GM19372 (cell line): ENCODE results near the gene CAMTA1.
"Not testable (repeated sequence)": the region's sequence is repeated elsewhere in the genome, so short reads cannot be mapped to it uniquely, and the experiment has no call there.

Source experiments
- ATAC-seq: cut with Tn5 transposase; IDR thresholded peaks from one replicate; pipeline ENCODE4 v1.9.1; 2021; ENCODE audit warnings: mild to moderate bottlenecking, low read depth, moderate library complexity; ENCODE audit not compliant: unreplicated experiment

The CAMTA1 gene

DNA sequence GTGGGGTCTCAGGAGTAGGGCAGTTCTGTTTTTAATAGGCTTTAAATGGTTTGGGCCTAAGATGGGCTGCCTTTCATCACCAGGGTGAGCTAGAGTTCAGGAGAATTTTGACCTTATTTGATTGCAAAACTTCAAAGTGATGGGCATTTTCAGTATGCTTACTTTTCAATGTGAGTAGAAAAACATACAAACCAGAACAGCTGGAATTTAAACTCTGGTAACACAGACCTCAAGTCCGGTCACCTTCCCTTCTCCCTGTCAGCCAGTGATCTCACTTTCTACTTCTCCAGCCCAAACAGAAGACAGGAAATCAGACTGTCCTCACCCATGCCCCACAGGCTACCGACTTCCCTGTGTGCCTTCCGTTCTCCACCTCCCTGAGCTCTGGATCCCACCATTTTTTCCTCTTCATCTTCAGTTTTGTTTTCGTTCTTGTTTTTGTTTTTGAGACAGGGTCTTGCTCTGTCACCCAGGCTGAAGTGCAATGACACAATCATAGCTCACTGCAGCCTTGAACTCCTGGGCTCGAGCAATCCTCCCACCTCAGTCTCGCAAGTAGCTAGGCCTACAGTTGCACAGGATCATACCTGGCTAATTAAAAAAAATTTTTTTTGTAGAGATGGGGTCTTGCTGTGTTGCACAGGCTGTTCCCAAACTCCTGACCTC is 374.0 kb downstream of the CAMTA1 start:
- ATAC-seq = no peak

DNA sequence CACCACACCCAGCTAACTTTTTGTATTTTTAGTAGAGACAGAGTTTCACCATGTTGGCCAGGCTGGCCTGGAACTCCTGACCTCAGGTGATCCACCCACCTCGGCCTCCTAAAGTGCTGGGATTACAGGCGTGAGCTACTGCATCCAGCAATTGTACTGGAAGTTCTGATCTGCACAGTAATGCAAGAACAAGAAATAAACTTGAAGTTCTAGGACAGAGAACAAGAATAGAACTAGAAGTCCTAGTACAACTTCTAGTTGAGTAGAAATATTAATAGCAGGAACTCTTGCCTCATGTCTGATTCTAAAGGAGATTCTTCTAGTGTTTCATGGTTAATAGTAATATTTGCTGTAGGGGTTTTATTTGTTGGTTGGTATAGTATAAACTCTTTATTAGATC is 383.3 kb downstream of the CAMTA1 start:
- ATAC-seq = not testable (repeated sequence)

DNA sequence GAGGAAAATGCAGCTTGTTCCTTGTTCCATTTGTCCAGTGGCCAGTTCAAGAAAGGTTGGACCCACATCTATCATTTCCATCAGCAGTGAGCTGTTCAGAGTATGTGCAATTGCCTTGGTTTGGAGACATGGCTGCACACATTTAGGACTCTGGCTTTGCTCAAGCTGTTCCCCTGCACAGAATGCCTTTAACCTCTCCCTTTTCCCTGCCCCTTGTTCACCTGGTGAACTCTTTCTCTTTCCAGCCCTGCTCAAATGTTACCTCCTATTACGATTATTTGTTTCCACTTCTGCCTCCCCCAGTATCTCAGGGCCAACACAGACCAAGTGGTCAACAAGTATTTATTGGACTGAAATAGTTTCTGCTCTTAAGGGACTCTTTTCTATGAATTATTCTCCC is 385.9 kb downstream of the CAMTA1 start:
- no peak for ATAC-seq

DNA sequence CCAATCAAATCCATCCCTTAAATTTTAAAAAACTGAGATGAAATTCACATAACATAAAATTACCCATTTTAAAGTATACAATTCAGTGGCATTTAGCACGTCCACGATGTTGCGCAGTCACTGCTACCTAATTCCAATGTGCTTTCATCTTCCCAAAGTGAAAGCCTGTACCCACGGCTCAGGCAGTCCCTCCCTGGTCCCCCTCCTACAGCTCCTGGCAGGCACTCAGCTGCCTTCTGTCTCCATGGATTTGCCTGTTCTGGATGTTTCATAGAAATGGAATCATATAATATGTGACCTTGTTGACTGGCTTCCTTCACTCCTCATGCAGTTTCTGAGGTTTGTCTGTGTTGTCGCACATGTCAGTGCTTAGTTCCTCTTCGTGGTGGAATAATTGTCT is 386.3 kb downstream of the CAMTA1 start:
- no peak for ATAC-seq

DNA sequence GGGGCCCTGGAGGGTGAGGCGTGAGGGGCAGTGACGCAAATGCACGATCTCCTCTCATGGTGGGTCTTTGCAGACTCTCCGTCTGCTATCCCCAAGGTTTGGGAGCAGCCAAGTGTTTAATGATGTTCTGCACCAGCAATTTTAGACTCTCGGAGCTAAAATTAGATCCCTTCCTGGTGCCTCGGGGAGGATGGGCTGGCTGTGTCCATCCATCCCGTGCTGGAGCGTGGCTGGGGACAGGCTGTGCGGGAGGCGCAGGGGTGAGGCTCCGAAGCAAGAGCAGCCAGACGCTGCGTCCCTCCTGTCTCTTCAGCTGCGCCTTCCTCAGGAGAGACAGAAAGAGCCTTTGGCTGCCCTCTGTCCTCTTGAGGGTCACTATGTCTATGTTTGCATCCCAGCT is 387.6 kb downstream of the CAMTA1 start:
- no peak for ATAC-seq

DNA sequence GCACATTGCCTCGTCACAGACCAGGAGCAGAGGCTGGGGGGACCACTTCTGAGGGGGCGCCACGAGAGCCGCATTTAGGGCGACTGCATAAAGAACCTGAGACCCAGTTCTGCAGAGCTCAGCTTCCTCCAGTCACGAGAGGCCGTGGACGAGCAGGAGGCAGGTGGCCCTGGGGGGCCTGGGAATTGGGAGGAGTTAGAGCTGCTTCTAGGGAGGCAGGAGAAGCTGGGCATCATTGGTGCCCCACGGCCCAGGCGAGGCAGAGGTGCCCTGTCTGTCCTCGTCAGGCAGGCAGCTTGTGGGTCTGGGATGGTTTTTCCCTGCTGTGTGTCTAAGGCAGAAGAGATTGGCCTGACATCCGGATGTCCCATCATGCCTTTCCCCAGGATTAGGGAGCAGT is 389.3 kb downstream of the CAMTA1 start:
- ATAC-seq = no peak

DNA sequence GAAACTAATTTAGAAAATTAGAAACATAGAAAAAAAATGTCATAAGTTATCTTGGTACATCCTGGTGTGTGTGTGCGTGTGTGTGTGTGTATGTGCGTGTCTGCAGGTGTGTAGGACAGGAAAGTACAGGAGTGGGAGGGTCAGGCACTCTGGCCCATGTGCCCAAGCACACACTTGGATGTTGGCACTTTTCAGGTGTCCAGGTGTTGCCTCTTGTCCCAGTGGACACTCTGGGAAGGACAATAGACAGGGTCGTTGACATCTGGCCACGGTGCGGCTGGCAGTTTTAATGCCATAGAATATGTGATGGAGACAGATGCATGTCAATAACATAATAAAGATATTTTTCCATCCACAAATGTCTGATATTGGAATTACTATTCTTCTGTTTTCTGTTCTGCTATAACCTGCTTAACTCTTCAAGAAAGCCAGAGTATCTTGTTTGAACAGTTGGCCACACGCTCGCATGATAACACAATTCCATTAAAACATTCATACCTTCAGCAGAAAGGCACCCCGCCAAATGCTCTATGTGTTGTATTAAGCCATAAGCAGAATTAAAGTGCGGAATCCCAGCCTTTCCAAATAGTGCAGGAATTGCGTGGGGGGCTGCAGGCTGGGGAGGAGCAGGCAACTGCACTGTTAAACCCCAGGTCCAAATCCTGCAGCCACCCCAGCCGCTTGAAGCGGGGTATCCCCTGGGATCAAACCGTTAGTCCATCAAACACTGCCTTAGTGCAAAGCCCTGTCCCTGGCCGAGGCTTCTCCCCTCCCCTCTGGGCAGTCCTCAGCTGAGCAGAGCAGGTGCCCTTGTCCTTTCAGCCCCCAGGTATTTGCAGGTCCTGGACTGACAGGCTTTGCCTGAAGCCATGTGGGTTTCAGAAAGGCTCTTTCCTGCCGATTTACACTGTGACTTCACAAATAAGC is 390.0 kb downstream of the CAMTA1 start:
- no peak for ATAC-seq

DNA sequence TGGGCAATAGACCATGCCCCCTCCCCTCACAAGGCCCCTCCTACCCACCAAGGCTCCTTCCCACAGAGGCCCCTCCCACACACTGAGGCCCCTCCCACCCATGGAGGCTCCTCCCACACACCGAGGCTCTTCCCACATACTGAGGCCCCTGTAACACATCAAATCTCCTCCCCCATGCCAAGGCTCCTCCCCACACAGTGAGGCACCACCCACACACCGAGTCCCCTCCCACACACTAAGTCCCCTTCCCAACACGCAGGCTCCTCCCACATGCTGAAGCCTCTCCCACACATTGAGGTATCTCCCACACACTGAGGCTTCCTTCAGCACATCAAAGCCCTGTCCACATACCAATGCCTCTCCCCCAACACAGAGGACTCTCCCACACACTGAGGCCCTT is 391.8 kb downstream of the CAMTA1 start:
- ATAC-seq = no peak

DNA sequence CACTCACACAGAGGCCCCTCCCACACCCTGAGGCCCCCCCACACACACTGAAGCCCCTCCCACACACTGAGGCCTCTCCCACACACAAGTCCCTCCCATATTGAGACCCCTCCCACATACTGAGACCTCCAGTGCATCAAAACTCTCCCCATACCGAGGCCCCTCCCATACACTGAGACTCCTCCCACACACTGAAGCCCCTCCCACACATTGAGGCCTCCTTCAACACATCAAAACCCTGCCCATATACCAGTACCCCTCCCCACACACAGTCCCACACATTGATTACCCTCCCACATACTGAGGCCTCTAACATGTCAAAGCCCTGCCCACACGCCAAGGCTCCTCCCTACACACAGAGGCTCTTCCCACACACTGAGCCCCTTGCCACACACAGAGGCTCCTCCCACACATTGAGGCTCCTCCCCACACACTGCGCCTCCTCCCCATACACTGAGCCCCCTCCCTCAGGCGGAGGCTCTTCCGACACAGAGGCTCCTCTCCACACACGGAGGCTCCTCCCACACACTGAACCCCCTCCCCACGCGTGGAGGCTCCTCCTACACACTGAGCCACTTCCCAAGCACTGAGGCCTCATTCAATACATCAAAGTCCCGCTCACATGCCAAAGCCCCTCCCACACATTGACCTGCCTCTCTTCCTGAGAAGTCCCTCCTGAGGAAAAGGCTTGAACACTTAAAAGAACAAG is 392.3 kb downstream of the CAMTA1 start:
- no peak for ATAC-seq

DNA sequence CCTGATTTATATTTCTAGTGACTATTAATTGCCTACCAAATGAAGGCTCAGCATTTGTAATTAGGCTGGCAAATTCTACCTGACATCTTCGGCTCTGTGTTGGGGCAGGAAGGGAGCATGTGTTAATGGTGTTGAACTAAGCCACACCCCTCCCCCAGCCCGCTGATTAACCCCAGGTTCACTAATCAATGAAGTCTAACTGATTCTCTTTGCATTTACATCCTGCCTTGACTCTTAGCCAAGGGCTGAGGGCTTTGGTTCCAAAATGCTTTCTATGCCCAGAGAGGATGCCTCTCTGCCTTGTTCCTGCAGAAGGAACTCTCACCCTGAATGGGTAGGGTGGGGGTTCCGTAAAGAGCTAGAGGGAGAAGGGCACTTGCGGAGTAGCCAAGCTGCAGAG is 393.1 kb downstream of the CAMTA1 start:
- no peak for ATAC-seq

DNA sequence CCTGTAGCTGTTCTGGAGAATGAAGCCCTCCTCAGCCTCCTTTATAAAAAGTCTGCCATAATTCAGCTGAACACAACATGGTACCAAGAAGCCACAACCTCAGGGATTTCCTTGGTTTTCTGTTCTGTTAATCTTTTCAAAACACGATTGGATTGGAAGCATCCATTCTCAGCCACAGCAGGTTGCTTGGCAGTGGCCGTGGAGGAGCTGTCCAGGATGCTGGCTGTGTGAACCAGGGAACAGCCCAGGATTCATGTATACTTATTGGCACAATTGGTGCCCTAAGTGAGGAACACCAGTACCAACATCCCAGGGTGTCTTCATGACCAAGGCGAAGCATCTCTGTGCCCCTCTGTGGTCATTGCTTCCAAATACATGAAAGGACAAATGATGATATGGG is 393.5 kb downstream of the CAMTA1 start:
- no peak for ATAC-seq

DNA sequence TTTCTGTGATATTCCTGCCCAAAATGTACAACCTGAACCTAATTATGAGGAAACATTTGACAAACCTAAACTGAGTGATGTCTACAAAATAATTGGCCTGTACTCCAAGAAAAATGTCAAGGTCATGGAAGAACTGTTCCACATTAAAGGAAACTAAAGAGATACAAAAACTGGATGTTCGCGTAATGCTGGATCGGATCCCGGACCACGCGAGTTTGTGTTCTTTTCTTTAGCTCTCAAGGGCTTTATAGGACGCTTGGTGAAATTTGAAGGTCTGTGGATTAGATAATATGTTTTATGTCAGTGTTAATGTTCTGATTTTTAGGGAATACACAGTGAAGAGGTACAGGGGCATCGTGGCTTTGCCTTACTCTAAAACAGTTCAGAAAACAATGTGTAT is 400.5 kb downstream of the CAMTA1 start:
- no peak for ATAC-seq

DNA sequence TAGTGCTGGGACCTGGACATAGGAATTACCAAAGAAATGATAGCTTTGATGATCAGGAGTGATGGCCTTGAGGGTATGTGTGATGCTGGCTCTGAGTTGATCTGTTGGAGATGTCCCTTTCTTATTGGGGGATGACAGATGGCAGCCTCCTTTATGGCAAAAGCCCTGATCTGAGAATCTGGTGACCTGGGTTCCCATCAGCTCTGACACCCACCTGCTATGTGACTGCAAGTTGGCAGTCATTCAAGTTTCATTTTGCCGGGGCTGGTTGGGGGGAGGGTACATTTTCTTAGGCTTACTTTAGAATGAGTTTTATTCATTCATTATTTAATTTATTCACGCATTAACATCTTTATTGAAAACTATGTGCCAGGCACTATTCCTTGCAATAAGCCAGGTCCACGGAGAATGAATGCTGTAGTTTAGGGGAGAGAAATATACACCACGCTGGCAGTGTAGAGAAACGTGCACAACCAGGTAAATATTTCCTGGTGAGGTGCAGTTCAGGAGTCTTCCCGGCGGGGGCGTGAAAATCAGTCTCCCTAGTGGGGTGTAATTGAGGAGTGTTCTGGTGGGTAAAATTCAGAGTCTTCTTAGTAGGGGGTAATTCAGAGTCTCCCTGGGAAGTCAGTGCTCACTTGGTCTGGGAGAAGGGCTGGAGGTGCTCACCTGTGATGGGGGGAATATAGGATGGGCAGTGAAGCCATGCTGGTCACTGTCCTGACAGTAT is 401.3 kb downstream of the CAMTA1 start:
- ATAC-seq = no peak

DNA sequence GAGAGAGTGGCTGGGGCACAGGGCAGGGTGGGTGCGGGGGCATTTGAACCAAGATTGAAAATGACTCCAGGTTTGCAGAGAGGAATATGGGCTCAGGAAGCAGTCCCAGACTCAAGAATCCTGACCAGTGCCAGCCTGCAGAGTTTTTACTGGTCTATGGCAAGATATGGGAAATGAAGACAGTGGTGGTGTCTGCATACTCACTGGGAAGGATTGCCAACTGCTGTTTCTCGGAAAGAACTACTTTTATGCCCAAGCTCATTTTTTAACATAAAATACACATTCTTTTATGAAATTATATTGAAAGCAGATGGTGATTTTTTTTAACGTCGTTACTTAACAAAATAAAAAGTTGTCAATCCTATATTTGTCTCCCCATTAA is 401.8 kb downstream of the CAMTA1 start:
- no peak for ATAC-seq

DNA sequence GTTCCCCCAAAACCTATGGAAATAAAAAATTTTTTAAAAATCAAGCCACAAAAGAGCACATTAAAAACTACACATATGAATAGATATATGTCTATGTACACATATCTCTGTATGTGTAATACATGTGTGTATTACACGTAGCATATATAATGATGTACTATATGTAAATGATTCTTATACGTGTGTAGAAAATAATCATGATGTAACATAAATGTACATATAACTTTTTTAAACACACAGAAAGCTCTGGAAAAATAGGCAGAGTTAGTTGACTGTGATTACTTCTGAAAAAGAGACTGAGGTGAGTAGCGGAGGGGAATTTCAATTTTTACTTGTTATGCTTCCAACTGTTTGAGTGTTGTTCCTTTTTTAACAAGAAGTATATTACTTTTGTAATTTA is 405.0 kb downstream of the CAMTA1 start:
- no peak for ATAC-seq

DNA sequence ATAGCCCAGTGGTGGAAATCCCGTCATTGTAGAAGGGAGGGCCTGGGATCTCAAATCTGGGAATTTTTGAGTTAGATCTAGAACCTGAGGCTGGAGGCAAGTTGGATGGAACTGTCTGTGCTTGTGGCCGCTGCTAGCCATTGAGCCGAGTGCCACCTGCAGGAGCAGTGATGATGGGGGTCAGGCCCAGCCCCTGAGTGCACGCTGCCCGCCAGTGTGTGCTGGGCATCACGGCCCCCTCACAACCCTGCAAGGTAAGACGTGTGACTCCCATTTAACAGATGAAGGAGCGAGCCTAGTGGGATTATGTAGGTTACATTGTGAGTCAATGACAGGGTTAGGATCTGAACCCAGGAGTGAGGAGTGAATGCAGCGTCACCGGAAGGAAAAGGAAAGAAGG is 407.2 kb downstream of the CAMTA1 start:
- no peak for ATAC-seq

DNA sequence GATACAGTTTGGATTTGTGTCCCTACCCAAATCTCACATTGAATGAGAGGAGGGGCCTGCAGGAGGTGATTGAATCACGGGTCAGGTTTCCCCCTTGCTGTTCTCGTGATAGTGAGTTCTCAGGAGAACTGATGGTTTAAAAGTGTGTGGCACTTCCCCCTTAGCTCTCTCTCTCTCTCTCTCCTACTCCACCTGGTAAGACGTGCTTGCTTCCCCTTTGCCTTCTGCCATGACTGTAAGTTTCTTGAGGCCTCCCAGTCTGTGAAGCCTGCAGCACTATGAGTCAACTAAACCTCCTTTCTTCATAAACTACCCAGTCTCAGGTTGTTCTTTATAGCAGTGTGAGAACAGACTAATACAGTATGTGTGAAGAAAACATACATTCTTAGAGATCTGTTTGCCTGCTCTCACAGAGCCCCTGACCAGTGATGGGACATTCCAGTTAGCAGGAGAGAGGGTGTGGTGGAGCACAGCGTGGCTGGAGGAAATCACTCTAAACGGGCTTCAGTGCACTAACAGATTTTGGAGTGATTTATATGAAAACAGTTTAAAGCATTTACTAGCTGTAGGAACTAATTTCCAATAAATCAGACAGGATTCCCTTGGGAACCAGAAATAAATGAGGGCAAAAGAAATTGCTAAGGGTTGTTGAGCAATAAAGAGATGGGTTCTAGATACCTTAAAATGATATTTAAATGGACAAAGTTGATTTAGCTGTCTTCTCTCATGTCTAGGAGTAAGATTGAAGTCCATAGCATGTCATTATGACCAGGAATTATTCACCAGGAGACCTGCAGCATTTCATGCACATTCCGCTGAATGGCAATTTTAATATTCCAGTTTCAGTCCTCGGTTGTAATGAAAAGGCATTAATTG is 411.0 kb downstream of the CAMTA1 start:
- no peak for ATAC-seq

DNA sequence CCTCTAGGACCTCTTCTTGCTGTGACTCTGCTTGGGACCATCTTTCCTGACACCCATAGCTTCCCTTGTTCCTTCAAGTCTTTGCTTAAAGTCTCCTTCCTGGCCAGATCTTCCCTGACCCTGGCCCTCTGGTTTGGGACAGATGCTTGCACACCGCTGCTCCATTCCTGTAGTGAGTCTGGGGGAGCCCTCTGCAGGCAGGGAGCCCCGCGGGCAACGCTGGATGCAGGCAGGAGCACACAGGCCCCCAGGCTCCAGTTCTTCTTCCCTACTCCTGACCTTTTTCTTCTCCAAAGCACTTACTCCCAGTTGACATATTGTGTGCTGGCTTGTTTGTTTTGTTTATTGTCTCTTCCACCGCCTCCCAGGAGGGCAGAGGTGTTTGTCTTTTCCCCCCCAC is 413.4 kb downstream of the CAMTA1 start:
- ATAC-seq = no peak

DNA sequence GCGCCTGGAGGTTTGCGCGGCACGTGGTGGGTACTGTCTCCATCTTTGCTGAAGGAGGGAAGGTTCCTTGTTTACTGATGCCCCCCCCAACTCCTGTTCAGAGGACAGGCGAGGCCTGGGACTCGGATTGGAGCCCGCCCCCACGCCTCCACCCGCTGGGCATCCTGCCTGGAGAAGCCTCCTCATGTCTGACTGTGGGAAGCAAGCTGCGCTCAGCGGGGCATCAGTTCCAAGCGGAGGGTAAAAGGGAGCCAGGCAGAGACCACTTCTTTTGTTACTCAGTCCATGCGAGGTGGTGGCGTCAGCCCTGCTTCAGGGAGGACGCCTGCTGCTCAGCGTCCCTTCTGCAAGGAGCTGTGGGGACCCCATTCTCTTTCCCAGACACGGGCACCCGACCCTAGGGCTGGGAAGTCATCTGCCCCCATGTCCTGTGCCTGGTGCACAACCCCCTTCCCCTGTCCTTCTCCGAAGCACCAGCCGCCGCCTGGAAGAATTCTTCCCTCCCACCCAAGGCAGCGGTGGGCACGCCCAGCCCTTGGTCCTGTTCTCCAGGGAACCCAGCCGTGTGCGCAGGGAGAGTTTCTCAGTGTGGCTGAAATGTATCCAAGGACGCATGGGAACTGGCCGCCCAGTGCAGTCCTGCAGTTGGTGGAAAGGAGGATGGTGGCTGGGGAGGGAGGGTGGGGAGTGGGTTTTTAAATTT is 414.0 kb downstream of the CAMTA1 start:
- ATAC-seq = no peak
